ENCODE measurements around the gene ATP6V0D1. TPM values are rescaled to one million over a fixed set of nuclear protein-coding genes. Genes with fewer than 3 reads are reported as not detected.

The ATP6V0D1 gene
- total and polyA plus RNA-seq, 7 donors = 60.2 to 104 (median 85.3) TPM

GRCh38 chr16:67413978-67414911, 66.7 kb downstream of the ATP6V0D1 start:
- no peak for TF ChIP-seq CTCF (IDR thresholded peaks at IDR 0.05)
- Histone ChIP-seq H3K9me3 (no peaks in the 10 kb centered on the region), H3K27ac (peak overlapping the region; percentile 39), H3K4me3 (no peak overlapping the region), H3K27me3 (ENCODE audit: insufficient read depth in 3 of 3, low read length in 2 of 3) (no peaks in the 10 kb centered on the region), H3K4me1 (peaks cover 23% of the 10 kb centered on the region), H3K36me3 (ENCODE audit: insufficient read depth in 1 of 2, low read depth in 1 of 2) (no peaks in the 10 kb centered on the region)
- DNase-seq (no peak), ATAC-seq (no peak)
- WGBS, 3 donors = 58 to 66% (median 59%) methylated on average over 6 of the region's 6 CpGs
- intact Hi-C loops (cut with DNase I) = loop anchor here (10.0 kb wide), 2 partner anchors 149 to 159 kb away; no protein-coding TSS in a partner anchor

GRCh38 chr16:67412294-67412693, 68.7 kb downstream of the ATP6V0D1 start:
- intact Hi-C loops (cut with DNase I) = loop anchor here (10.0 kb wide), 2 partner anchors 147 to 157 kb away; no protein-coding TSS in a partner anchor
- WGBS, 3 donors = 58 to 69% (median 61%) methylated on average over 2 of the region's 2 CpGs
- no peaks in the 10 kb centered on the region for H3K27me3 ChIP-seq (ENCODE audit: insufficient read depth in 3 of 3, low read length in 2 of 3)
- no peaks in the 10 kb centered on the region for H3K36me3 ChIP-seq (ENCODE audit: insufficient read depth in 1 of 2, low read depth in 1 of 2)
- H3K27ac ChIP-seq = no peak overlapping the region
- DNase-seq (no peak), ATAC-seq (no peak)
- H3K4me3 ChIP-seq = no peak overlapping the region
- peaks cover 26% of the 10 kb centered on the region for H3K4me1 ChIP-seq
- no peak for TF ChIP-seq CTCF (IDR thresholded peaks at IDR 0.05)
- H3K9me3 ChIP-seq = no peaks in the 10 kb centered on the region

DNA sequence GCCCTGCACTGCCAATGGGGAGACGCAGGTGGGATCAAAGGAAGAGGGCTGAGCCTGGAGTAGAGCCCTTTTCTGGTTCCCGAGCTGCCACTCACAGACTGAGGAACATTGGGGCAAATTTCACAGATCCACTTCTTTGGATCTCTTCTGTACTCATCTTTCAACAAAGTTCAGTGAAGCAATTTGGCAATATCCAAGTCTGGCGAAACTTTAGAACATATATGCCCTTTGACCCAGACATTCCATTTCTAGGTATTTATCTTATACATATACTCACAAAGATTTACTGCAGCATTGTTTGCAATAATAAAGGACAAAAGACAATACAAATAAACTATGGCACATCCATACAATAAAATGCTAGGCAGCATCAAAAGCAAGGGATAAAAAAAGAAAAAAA, 69.6 kb downstream of the ATP6V0D1 start:
- intact Hi-C loops (cut with DNase I) = loop anchor here (10.0 kb wide), 2 partner anchors 147 to 157 kb away; no protein-coding TSS in a partner anchor
- 93 to 96% (median 94%) methylated on average over 3 of the region's 3 CpGs for WGBS, 3 donors

GRCh38 chr16:67409631-67410030, 71.3 kb downstream of the ATP6V0D1 start:
- Histone ChIP-seq H3K36me3 (ENCODE audit: insufficient read depth in 1 of 2, low read depth in 1 of 2) (no peaks in the 10 kb centered on the region), H3K27me3 (ENCODE audit: insufficient read depth in 3 of 3, low read length in 2 of 3) (no peaks in the 10 kb centered on the region), H3K4me3 (no peak overlapping the region), H3K27ac (no peak overlapping the region), H3K4me1 (peaks cover 42% of the 10 kb centered on the region), H3K9me3 (no peaks in the 10 kb centered on the region)
- intact Hi-C loops (cut with DNase I) = loop anchor here (10.0 kb wide), 2 partner anchors 145 to 155 kb away; no protein-coding TSS in a partner anchor
- DNase-seq = no peak
- WGBS, 3 donors = 42 to 71% (median 43%) methylated on average over 9 of the region's 9 CpGs
- no peak for TF ChIP-seq CTCF (IDR thresholded peaks at IDR 0.05)
- peak in 2 of 4 donors; percentile 45 to 47 for ATAC-seq

More for the DNA sequence above, 69.6 kb downstream of the ATP6V0D1 start:
- Histone ChIP-seq H3K9me3 (no peaks in the 10 kb centered on the region), H3K4me3 (no peak overlapping the region), H3K4me1 (peaks cover 35% of the 10 kb centered on the region), H3K27me3 (ENCODE audit: insufficient read depth in 3 of 3, low read length in 2 of 3) (no peaks in the 10 kb centered on the region), H3K27ac (no peak overlapping the region), H3K36me3 (ENCODE audit: insufficient read depth in 1 of 2, low read depth in 1 of 2) (no peaks in the 10 kb centered on the region)
- TF ChIP-seq CTCF (IDR thresholded peaks at IDR 0.05) = no peak
- no peak for DNase-seq
- no peak for ATAC-seq

All from psoas muscle (tissue), 8 donors.